ENCODE results near the gene PLP2.
"Not testable (repeated sequence)": the region's sequence is repeated elsewhere in the genome, so short reads cannot be mapped to it uniquely, and the experiment has no call there.

DNA sequence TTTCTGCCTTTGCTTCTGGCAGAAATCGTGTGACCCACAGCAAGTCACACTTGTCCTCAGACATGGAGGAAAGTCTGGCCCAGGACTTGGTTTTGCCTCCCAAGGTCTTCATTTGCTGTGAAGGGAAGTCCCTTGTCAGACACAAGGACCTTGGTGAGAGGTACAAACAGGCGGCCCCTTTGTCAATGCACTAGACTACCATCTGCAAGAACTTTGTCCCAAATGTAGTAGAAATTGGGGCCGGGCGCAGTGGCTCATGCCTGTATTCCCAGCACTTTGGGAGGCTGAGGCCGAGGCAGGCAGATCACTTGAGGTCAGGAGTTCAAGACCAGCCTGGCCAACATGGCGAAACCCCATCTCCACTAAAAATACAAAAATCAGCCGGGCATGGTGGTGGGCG is 1.8 kb downstream of the PLP2 start:
- TF ChIP-seq SP1 (IDR thresholded peaks at IDR 0.05); FOXK2 (IDR thresholded peaks at IDR 0.05); FOXM1 (IDR thresholded peaks at IDR 0.05; ENCODE audit: borderline replicate concordance); ZNF384 (IDR thresholded peaks at IDR 0.05); LEF1 (IDR thresholded peaks at IDR 0.05; ENCODE audit: borderline replicate concordance); ELF4 (IDR thresholded peaks at IDR 0.05): not testable (repeated sequence)
